ENCODE data around the gene ZC3H6.
"Not testable (repeated sequence)": the region's sequence is repeated elsewhere in the genome, so short reads cannot be mapped to it uniquely, and the experiment has no call there.

Gene ZC3H6

DNA sequence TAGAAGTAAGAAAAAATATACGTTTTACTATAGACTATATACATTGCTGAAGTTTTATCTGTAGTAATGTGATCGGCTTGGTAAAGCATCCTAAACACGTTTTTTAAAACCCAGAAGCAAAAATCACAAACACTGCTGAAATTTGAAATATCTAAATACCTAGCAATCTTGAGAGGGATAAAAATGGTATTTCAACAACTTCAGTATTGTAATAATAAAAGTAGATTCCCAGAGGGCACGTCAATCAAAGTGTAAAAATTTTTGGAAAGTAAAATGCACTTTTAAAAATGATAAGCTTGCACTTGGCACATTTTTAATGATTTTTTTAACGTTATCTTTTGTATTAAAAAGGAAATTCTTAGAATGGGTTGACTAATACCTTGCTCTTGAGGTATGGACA is 1.6 kb downstream of the ZC3H6 start:
- no peak for DNase-seq

DNA sequence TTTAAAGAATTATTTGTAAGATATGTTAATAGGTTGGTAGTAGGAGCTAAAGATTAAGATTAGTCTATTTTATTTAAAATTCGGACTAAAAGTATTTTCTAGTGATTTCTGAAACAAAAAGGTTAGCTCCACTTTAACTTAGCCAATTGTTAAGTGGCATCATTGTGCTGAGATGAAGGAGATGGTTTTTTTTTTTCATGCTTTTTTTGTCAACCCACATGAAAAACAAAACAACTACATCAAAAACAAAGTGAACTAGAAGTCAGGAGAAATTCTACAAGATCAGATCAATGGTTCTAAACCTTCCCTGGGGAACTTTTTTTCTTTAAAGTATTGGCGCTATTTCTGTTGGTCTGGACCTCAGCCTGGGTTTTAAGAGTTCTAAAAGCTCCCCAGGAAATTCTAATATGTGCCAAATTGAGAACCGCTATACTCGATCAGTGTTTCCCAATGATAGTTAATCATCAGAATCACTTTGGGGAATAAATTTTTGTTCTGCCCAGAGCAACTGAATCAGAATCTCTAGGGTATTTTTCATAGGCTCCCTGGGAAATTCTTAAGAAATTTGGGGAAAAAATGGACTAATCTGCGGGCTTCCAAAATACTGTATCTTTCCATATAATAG is 2.3 kb downstream of the ZC3H6 start:
- no peak for DNase-seq

DNA sequence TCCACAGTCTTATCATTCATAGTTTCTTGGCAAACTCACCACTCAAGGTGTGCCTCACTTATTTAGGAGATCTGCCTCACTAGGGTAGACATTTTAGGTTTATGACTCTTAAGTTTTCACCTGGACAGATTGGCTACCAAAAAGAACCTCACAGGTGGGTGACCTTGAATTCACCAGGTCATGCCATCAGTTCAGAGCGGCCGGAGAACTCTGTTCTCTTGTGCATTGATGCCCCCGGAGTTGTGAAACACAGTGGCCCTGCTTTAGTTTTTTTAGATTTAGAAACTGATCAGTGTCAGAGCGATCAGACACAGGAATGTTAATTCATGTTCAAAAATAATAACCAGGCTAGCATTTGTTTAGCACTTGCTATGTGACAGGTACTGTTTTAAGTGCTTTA is 6.7 kb downstream of the ZC3H6 start:
- not testable (repeated sequence) for DNase-seq

DNA sequence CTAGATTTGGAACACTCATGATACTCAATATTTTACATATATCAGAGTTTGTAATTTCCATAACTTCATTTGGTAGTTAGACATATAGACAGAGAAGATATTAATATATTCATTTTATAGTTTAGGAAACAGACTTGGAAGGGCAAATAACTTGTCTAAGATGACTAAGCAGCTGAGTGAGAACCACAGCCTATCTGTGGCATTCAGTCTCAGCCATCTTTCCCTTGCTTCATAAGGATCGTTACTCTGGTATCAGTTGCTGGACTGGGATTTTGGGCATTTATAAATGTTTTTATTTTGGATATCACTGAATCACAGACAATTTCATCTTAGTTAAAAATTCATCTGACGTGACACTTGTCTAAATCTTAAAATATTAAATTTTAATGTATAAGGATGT is 8.1 kb downstream of the ZC3H6 start:
- not testable (repeated sequence) for DNase-seq

DNA sequence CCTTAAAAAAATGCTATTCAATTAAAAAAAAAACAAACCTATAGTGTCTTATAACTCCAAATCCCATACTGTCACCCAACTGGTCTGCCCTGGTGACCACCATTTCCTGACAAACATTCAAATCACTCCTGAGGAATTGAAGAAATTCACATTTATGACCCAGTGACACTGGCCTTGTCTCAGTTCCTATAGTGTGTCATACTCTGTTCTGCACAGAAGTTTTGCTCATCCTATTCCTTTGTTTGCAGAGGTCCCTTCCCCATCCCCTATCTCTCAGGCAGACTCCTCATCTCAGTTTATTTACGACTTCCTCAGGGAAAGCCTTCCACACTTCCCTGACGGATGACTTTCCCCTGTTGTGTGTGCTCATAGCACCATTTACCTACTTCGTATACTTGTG is 14.7 kb downstream of the ZC3H6 start:
- no peak for DNase-seq

DNA sequence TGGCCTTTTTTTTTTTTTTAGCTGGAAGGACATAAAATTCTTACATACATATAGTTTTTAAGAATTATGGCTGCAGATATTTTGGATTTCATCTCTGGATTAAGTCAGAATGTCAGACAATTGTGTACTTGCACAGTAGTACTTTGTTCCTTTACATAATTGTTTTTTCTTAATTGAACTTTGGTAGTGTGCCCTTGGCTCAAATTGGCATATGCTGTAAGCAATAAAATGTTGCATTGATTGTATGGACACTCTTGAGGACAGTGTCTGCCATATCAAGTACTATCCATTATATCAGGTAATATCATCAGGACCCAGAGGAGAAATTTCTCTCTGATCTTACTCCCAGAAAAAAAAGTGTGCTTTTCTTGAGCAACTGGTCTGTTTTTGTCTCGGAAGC is 15.3 kb downstream of the ZC3H6 start:
- no peak for DNase-seq

GRCh38 chr2:112293636-112294401 is 18.4 kb downstream of the ZC3H6 start:
- DNase-seq: no peak

- no peak for DNase-seq
These were observed 20.1 kb downstream of the ZC3H6 start for GRCh38 chr2:112295407-112296078.

GRCh38 chr2:112296407-112296806 is 21.0 kb downstream of the ZC3H6 start:
- DNase-seq: no peak

GRCh38 chr2:112301171-112301584 is 25.8 kb downstream of the ZC3H6 start:
- DNase-seq: no peak

- DNase-seq: no peak
These were observed 26.6 kb downstream of the ZC3H6 start for GRCh38 chr2:112301973-112302372.

DNA sequence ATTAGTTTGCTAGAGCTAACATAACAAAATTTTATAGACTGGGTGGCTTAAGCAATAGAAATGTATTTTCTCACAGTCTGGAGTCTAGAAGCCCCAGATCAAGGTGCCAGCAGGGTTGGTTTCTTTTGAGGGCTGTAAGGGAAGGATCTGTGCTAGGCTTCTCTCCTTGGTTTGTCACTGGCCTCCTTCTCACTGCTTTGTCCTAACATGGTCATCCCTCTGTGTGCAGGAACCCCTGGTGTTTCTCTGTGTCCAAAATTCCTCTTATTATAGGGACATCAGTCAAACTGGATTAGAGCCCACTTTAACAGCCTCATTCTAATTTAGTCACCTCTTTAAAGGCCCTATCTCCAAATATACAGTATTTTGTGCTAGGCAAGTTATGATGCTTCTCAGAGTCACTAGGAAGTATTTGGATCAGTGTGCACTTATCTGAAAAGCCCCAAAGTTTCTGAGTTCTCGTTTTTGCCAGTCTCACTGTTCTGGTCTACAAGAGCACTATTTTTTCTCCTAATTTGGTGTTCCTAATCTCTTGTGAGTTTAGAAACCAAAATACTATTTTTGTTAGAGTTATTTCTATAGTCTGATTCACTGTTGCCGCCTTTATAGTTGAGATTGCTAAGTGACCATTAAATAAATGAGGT is 29.0 kb downstream of the ZC3H6 start:
- no peak for DNase-seq

- DNase-seq: no peak
These were observed 29.7 kb downstream of the ZC3H6 start for GRCh38 chr2:112305132-112305531.

DNA sequence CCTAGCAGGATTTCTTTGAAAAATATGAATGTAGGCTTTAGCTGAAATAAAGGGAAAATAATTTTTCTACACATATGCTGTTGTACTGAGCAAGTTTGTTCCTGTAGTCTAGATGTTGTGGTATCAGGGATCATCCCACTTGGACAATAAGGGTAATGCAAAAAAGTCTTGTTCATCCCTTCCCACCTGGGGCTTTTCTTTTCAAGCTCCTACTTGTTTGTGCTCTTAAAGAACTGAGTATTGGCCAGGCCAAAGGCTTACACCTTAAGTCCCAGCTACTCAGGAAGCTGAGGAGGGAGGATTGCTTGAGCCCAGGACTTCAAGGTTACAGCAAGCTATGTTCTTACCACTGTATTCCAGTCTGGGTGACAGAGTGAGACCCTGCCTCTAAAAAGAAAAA is 35.5 kb downstream of the ZC3H6 start:
- DNase-seq: no peak

DNA sequence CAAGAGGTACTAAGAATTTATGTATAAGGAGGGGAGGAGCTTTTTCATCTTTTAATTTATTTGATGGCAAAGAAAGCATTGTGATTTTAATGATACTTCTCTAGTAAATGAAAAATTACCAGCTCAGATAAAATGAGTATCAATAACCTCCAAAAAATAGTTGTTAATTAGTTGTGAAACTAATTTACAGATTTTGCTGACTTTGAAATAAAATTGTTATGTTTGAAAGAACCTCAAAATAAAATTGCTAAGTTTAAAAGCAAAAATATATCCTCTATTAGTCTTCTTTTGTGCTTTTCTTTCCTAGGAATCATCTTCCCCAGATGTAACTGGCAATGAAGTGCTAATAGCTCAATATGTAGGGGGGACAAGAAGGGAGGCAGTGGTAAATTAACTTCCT is 36.5 kb downstream of the ZC3H6 start:
- DNase-seq: no peak

- DNase-seq: no peak
These were observed 37.4 kb downstream of the ZC3H6 start for GRCh38 chr2:112312821-112313220.

- DNase-seq: no peak
These were observed 39.5 kb downstream of the ZC3H6 start for GRCh38 chr2:112314856-112315255.

GRCh38 chr2:112317303-112318158 is 42.1 kb downstream of the ZC3H6 start:
- no peak for DNase-seq

- DNase-seq: no peak
These were observed 43.1 kb downstream of the ZC3H6 start for GRCh38 chr2:112318515-112318914.

- DNase-seq: no peak
These were observed 46.3 kb downstream of the ZC3H6 start for GRCh38 chr2:112321375-112322320.

DNA sequence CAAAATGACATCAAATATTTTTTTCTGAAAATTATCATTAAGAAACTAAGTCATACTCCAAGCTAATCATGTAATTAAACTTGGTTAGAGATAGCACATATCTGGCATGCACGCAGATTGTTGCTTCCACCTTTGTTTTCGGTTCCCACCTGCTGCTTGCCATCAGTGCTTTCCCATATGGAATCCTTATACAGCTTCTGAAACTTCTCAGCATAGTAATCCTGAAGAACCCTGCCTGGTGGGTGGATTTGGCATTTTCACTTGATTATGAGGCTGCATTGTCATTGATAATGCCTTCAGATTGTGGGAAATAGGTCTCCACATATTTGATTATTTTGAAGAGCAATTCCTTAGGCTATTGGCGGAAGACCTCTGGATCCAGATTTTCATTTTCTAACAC is 47.5 kb downstream of the ZC3H6 start:
- no peak for DNase-seq

Measured in NCI-H1105 treated with DMSO at 0.1 percent for 48 hours (cell line).